NCI-H345 treated with DMSO at 0.1 percent for 48 hours (cell line): ENCODE results near the gene RAMACL.

Experiments
- DNase-seq: peaks from one replicate; lab custom pipeline; 2025; ENCODE audit not compliant: unreplicated experiment; lab: John Stamatoyannopoulos, UW

The RAMACL gene

DNA sequence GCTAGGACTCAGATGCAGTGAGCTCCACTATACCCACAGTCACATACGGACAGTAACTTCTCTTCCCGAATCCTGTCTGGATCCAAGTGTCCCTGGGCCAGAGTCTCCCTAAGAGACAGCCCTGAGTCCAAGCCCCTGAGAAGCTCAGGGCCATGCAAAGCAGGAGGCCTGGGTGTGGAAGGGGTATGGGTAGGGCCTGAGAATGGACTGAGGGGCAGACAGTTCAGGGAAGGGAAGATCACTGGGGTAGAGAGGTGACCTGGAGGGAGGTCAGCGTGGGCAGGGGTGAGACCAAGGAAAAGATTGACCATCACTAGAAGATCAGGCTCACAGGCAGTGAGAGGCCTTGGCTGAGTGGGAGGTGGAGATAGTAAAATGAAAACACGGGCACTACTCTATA is 31.8 kb upstream of the RAMACL start:
- DNase-seq, result no peak

DNA sequence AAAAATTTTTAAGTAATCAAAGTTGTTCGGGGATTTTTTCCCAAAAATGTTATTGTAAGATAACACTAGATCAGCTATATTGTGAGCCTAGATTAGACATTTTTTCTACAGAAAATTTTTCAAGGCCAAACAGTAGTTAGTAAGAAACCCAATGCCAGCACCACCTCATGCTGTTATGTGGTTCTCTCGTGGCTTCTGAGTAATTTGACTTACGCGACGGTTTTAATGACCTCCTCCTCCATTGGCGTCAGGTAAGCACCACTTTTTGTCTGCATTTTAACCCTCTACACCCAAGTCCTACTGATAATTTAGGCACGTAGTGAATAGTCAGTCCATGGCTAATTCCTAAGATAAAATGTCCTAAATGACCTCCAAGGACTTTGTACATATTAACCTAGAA is 30.9 kb upstream of the RAMACL start:
- no peak for DNase-seq

DNA sequence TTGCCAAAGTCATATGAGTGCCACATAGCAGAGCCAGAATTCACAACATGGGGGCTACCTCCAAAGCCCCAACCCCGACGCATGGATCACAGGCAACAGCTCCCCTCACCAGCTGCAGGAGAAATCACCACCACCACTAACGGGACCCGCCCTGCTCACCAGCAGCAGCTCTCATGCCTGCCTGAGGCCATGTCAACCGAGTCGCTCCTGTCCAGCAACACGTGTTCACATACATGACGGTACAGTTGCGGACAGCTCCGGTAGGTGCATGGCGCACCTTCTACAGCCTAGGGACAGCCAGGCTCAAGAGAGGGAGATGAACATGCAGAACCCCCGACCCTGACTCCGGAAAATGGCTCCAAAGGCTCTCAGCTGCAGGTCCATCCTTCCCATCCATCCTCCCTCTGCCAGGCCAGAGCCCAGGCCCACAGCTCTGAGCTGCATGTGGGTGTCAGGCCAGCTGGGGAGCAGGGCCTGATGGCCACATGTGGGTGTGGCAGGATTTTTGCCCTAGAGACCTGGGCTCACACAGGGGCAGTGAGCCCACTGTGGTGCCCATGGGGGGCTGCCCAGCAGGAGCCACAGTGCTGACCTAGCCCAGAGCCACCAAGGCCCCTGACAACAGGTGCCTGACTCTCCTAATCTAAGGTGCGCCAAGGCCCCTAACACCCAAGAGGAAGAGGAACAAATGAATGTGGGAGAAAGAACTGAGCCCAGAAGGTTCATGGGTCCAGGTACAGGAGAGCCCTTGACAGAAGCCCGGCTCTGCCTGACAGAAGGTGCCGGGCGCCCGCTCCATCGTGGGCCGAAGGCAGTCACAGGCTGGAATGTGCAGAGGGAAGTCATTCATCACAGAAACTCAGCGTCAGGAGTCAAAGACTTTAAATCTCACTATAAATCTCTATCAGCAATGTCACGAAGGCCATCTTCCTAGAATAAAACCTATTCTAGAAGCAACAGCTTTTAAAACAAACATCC is 30.1 kb upstream of the RAMACL start:
- no peak for DNase-seq

DNA sequence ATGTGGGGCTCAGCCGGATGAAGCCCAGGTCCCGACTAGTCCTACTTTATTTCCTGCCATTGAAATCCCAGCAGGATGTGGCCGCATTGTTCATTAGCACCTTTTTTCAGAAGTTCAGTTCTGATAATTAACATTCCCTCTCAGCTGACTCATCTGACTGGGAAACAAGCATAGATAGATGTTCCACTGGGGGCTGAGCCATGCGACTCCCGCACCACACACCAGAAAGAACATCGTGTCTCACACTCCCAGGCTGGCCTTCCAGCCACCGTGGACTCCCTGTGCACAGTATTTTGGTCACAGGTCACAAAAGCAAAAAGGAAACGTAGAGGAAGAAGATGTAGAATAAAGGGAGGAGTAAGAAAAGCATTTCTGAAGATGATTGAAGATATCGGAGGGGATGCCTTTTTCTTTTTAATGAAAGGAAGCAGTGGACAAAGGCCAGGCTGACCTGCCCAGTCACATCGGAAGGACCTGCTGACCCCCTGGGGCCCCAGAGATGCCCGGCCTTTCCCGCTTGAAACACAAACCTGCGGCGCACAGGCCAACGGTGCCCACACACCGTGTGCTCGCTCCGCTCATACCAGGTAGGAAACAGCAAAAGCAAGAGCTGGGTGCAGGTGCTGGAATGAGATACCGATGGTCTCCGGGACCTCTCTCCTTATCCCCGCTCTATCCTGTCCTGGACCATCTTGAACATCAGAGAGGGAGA is 28.7 kb upstream of the RAMACL start:
- DNase-seq, result no peak

GRCh38 chr6:166614589-166614988 is 28.1 kb upstream of the RAMACL start:
- no peak for DNase-seq

GRCh38 chr6:166614171-166614583 is 27.7 kb upstream of the RAMACL start:
- no peak for DNase-seq

- no peak for DNase-seq
These were observed 26.5 kb upstream of the RAMACL start for GRCh38 chr6:166613027-166613426.

DNA sequence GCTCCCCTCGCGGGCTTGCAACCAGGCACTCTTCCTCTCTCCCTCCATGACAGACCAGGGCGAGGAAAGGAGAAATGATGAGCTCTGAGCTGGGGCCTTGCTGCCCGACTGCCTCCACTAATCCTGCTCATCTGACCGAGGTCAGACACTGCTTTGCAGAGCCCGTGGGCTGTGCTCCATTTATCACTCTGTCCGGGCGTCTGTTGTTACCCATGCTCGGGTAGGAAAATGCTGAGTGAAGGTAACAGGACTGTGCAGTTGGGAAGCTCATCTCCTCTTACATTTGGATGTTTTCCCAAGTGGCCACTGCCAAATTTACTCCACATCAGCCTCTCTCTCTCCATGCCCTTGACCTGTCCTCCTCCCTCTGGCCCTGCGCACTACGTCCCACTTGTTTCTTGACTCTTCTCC is 26.0 kb upstream of the RAMACL start:
- DNase-seq, result no peak

DNA sequence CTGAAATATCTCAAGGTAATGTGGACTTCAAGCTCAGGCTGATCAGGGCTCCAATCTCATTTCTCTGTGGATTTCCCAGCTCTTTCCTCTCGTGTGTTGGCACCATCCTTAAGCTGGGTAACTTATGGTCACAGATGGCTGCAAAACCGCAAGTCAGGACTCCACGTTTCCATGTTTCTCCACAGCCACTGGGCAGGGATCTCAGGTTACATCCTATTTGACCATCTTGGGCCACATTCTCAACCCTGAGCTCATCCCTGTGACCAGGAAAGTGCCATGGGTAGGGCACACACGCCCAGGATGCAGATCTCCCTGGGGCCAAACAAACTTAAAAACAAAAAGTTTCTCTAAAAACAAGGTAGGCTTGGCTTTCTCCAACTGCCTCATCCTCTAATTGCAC is 25.2 kb upstream of the RAMACL start:
- DNase-seq, result no peak

- DNase-seq, result no peak
These were observed 23.6 kb upstream of the RAMACL start for GRCh38 chr6:166610069-166610468.

DNA sequence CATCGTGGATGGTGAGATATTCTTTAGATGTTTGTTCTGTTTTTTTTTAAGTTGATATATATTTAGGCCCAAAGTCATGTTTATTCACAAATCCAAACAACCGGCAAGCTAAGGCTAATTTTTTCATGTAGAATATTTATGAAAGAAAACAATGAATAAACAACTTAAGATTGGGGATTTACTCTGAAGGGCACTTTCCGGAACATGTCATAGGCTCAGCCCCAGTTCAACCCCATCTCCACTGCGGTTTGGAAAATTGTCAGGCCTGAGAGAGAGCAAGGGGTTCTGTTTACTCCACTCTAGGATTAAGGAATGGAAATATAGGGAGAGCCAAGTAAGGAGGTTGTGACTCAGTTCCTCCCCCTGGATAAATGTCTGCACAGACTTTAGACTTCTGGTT is 22.3 kb upstream of the RAMACL start:
- no peak for DNase-seq

DNA sequence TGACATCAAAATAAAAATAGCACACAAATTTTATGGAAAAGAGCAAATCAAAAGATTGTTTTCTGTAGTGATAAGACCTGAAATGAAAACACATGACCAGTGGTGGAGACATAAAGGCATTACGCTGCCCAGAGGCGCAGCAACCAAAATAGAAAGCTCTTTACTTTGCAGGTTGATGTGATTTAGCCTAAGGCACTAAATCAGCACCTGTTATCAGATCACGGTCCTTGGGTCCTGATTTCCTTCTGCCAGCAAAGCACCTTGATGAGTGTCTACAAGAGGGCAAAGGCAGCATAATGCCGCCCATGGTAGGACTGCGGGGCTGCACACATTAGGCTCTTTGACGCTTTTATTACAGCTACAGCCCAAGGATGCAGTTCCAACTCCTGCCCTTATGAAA is 19.3 kb upstream of the RAMACL start:
- no peak for DNase-seq

- DNase-seq, result no peak
These were observed 18.4 kb upstream of the RAMACL start for GRCh38 chr6:166604911-166605310.

GRCh38 chr6:166604328-166604727 is 17.9 kb upstream of the RAMACL start:
- DNase-seq, result no peak

GRCh38 chr6:166603043-166603690 is 16.7 kb upstream of the RAMACL start:
- no peak for DNase-seq

GRCh38 chr6:166601956-166602355 is 15.5 kb upstream of the RAMACL start:
- DNase-seq, result no peak

- no peak for DNase-seq
These were observed 14.5 kb upstream of the RAMACL start for GRCh38 chr6:166600931-166601330.

DNA sequence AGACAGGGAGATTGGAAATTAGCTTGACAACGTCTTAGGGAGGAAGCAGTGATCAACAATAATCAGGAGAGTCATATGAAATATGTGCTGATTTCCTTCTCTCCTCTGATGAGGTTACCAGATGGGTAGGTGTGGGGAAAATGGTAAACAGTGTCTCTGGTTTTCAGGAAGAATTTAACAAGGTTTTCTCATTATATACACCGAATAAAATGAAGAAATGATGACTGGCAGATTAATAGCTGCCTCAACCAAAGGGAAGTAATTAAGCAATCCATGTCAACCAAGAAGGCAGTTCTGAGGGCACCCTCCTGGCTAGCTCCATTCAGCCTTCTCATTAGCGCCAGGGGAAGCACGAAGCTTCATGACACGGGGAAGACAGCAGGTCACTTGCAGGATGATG is 12.7 kb upstream of the RAMACL start:
- no peak for DNase-seq

GRCh38 chr6:166598441-166599138 is 12.1 kb upstream of the RAMACL start:
- no peak for DNase-seq

GRCh38 chr6:166597711-166598440 is 11.4 kb upstream of the RAMACL start:
- peak; percentile 43 for DNase-seq
